Activated gamma-delta T cell treated with anti-CD3 and anti-CD28 coated beads, Interleukin-2, amount 50 U/mL, for 16 hours (primary cell): ENCODE measurements around the gene UBA1.

Source experiments
- DNase-seq: peaks from one replicate; pipeline ENCODE4 v3.0.0-alpha.2; 2020; ENCODE audit warnings: low read depth

Gene UBA1

GRCh38 chrX:47169726-47170515 is 23.7 kb upstream of the UBA1 start:
- DNase-seq, result no peak

GRCh38 chrX:47170861-47171692 is 22.6 kb upstream of the UBA1 start:
- no peak for DNase-seq

GRCh38 chrX:47171996-47172395 is 21.6 kb upstream of the UBA1 start:
- no peak for DNase-seq

GRCh38 chrX:47172549-47172948 is 21.1 kb upstream of the UBA1 start:
- DNase-seq, result no peak

GRCh38 chrX:47172971-47173792 is 20.4 kb upstream of the UBA1 start:
- DNase-seq, result no peak

- DNase-seq, result no peak
These were observed 19.3 kb upstream of the UBA1 start for GRCh38 chrX:47174376-47174775.

- no peak for DNase-seq
These were observed 18.6 kb upstream of the UBA1 start for GRCh38 chrX:47174846-47175587.

GRCh38 chrX:47175588-47175980 is 18.0 kb upstream of the UBA1 start:
- DNase-seq, result no peak

- DNase-seq, result no peak
These were observed 17.4 kb upstream of the UBA1 start for GRCh38 chrX:47176101-47176740.

- DNase-seq, result no peak
These were observed 16.6 kb upstream of the UBA1 start for GRCh38 chrX:47177079-47177478.

- no peak for DNase-seq
These were observed 15.3 kb upstream of the UBA1 start for GRCh38 chrX:47178337-47178736.

GRCh38 chrX:47179221-47179927 is 14.3 kb upstream of the UBA1 start:
- DNase-seq, result no peak

- DNase-seq, result no peak
These were observed 13.7 kb upstream of the UBA1 start for GRCh38 chrX:47179928-47180255.

- no peak for DNase-seq
These were observed 13.3 kb upstream of the UBA1 start for GRCh38 chrX:47180346-47180745.

GRCh38 chrX:47181301-47181700 is 12.3 kb upstream of the UBA1 start:
- no peak for DNase-seq

- DNase-seq, result no peak
These were observed 11.4 kb upstream of the UBA1 start for GRCh38 chrX:47182106-47182700.

GRCh38 chrX:47184486-47184885 is 9.1 kb upstream of the UBA1 start:
- no peak for DNase-seq

GRCh38 chrX:47185241-47185640 is 8.4 kb upstream of the UBA1 start:
- no peak for DNase-seq

- no peak for DNase-seq
These were observed 7.4 kb upstream of the UBA1 start for GRCh38 chrX:47186096-47186740.
